AG20443 (cell line): ENCODE measurements around the gene SPG7.
A peak's percentile ranks its signal among the peaks of the same experiment; 100 is the strongest.
"Not testable (repeated sequence)": the region's sequence is repeated elsewhere in the genome, so short reads cannot be mapped to it uniquely, and the experiment has no call there.

Experiments
- DNase-seq: peaks from one replicate; pipeline ENCODE4 v3.0.0; 2012; ENCODE audit warnings: low spot score, mixed read lengths

Gene SPG7

DNA sequence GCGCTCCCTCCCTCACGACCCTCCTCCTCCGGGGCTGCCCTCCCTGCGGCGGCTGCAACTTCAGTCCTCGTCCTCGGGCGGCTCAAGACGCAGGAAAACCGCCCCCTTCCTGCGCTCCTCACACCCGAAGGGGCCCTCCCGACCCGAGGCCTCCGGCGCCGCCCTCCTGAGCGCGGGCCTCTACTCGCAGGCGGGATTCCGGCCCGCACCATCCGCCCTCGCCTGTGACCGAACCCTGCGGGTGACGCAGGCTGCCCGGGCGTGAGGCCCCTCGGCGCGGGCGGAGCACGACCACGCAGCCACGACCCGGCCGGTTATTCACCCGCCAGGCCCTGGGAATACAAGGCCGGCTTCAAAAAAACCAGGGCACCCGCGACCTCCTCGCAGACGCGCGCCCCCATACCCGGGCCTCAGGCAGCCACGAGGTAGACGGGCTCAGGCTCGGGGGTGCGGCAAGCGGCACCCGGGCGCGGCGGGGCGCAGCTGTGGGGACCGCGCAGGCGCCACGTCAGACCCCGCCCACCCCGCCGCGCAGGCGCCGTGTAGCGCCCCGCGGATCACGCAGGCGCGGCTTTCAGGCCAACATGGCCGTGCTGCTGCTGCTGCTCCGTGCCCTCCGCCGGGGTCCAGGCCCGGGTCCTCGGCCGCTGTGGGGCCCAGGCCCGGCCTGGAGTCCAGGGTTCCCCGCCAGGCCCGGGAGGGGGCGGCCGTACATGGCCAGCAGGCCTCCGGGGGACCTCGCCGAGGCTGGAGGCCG is at the start of gene SPG7:
Gene SPG7 (plus strand): TSS at position 570 of the 757 bp plus-strand sequence. CDS start 15 bp downstream, at position 585.
- DNase-seq: peak; percentile 99

DNA sequence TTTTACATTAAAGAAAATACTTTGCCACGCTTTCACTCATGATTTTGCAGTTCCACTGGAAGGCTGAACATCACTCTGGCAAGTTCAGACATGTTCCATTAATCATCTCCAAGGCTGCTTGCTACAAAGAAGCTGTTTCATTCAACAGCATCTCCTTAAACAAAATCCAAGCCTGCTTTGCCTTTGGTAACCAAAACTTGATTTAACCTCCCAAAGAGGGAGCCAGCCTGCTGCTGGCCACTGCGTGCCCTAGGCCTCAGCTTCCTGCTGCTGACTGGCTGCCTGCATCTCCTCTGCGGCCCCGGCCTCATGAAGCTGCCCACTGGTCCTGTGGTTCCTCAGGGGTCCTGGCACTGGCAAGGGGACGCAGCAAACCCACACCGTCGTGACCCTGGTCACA is 49.7 kb upstream of the SPG7 start:
- no peak for DNase-seq

DNA sequence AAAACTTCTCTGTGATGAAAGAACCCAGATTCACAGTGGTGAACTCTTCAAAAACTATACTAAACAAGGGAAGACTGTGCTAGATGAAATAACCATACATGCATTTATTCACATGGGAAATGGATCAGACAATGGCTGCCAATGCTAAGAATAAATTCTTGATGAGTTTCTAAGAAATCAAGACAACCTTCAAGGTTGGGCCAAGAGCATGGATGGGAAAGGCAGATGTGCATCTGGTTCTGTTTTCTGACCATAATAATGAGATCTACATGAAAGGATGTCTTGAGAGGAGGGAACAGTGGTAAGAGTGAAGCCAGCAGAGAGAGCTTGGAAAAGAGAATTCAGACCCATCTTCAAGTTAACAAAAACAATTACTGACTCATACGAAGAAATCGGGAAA is 49.2 kb upstream of the SPG7 start:
- DNase-seq: no peak

DNA sequence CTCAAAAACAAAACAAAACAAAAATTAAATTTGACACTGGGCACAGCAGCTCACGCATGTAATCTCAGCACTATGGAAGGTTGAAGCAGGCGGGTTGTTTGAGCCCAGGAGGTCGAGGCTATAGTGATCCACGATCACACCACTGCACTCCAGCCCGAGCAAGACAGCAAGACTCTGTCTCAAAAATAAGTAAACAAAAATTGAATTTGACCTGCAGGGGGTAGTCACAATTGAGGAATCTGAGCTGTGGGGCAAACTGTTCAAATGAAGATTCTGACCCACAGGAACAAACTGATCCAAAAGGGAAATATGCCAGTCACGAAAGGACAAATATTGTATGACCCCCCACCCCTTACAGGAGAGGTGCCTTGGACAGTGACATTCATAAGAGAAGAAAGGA is 47.6 kb upstream of the SPG7 start:
- no peak for DNase-seq

DNA sequence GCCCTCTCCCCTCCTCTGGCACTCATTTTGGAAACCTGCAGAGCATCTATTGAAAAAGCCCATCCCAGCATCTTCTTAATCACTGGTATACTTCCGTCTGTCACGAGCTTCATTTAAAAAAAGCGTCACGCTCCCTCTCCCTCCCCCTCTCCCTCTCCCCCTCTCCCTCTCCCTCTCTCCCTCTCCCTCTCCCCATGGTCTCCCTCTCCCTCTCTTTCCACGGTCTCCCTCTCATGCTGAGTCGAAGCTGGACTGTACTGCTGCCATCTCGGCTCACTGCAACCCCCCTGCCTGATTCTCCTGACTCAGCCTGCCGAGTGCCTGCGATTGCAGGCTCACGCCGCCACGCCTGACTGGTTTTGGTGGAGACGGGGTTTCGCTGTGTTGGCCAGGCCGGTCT is 46.3 kb upstream of the SPG7 start:
- DNase-seq: not testable (repeated sequence)

DNA sequence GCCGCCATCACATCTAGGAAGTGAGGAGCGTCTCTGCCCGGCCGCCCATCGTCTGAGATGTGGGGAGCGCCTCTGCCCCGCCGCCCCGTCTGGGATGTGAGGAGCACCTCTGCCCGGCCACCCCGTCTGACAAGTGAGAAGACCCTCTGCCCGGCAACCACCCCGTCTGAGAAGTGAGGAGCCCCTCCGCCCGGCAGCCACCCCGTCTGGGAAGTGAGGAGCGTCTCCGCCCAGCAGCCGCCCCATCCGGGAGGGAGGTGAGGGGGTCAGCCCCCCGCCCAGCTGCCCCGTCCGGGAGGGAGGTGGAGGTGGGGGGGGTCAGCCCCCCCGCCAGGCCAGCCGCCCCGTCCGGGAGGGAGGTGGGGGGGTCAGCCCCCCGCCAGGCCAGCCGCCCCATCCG is 45.6 kb upstream of the SPG7 start:
- DNase-seq: not testable (repeated sequence)

DNA sequence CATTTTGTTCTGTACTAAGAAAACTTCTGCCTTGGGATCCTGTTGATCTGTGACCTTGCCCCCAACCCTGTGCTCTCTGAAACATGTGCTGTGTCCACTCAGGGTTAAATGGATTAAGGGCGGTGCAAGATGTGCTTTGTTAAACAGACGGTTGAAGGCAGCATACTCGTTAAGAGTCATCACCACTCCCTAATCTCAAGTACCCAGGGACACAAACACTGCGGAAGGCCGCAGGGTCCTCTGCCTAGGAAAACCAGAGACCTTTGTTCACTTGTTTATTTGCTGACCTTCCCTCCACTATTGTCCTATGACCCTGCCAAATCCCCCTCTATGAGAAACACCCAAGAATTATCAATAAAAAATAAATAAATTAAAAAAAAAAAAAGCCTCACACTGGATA is 44.9 kb upstream of the SPG7 start:
- not testable (repeated sequence) for DNase-seq

DNA sequence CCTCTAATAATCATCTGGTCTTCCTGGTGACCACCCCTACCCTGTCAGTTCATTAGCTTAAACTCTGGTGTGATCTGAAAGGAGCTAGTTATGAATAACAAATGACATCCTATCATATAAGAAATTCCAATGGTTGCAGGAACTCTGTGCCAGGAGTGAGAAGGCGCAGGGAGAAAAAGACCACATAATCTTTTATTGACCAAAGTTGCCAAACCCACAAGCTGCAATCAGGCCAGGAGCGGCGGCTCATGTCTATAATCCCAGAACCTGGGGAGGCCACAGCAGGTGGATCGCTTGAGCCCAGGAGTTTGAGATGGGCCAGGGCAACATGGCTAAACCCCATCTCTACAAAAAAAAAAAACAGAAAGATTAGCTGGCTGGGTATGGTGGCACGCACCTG is 41.3 kb upstream of the SPG7 start:
- DNase-seq: no peak

DNA sequence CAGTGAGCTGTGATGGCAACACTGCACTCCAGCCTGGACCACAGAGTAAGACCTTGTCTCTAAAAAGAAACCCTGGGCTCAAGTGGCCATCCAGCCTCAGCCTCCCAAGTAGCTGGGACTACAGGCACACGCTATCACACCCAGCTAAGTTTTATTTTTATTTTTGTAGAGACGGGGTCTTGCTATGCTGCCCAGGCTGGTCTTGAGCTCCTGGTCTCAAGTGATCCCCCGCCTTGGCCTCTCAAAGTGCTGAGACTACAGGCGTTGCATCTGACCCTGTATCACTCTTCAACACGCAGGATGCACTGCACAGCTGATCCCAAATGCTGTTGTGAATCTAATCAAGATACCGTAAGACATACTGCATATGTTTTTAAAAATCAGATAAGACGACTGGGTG is 40.8 kb upstream of the SPG7 start:
- no peak for DNase-seq

DNA sequence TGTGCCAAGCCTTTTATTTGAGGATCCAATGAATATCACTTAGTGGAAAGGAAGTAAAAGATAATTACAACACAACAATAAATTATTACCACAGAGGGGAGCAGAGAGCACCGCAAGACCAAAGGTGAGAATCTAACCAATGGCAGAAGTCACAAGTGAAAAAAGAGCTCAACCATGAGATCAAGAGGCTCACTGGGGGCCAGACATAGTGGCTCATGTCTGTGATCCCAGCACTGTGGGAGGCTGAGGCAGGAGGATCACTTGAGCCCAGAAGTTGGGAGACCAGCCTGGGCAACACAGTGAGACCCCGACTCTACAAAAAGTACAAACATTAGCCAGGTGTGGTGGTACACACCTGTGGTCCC is 35.5 kb upstream of the SPG7 start:
- DNase-seq: no peak

DNA sequence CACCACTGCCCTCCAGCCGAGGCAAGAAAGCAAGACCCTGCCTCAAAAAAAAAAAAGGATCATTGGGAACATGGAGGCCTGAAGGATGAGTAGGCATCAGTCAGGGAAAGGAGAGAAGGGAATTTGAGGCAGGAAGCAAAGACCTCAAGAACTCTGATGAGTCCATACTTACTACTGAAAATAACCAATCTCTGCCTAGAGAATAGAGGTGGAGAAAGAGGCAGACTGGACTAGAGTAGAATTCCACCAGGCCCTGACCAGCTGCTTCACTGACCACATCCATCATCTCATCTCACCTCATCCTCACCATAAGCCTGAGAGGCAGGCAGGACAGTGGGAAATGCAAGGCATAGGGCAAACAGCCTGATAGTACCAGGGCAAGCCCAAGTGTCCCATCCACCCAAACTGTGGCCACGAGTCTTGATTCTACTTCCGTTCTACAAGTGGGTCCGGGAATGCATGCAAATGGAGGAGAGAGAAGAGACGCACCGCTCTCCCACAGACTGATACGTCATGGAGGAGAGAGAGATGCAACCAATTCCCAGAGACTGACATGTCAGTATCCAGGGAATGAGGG is 35.0 kb upstream of the SPG7 start:
- no peak for DNase-seq

DNA sequence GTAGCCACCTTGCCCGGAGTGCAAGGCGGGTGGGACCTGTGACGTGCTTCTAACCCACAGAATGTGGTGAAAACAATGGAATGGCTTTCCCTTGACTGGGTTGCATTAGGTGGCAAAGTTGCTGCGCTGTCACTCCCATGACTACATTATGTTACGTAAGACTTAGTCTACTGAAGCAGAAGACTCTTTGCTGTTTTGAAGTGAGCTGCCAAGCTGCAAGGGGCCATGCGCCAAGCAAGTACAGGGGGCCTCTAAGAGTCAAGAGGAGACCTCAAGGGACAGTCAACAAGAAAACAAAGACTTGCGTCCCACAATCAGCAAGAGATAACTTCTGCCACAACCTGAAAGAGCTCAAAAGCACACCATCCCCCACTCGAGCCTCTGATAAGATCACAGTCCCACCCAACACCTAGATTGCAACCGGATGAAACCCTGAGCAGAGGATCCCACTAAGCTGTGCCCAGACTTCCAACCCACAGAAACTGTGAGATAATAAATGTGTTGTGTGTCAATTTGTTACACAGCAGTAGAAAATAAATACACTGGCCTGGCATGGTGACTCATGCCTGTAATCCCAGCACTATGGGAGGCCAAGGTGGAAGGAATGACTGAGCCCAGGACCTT is 34.3 kb upstream of the SPG7 start:
- DNase-seq: peak; percentile 41

DNA sequence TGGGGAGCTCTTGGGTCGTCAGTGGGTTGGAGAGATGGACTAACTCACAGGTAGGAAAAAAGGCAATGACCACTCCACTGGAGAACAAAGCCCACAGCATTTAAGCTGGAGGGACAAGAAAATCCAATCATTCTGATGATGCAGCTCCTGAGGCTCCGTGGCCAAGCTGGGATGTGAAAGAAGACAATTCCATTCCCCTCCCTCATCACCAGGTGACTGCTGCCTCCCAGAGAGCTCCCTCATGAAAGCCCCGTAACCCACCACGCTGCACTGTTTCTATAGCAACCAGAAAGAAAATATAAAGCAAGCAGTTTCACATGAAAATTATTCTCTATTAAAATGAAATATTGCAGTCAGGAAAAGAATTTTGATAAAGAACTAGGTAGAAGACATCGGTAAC is 33.1 kb upstream of the SPG7 start:
- no peak for DNase-seq

DNA sequence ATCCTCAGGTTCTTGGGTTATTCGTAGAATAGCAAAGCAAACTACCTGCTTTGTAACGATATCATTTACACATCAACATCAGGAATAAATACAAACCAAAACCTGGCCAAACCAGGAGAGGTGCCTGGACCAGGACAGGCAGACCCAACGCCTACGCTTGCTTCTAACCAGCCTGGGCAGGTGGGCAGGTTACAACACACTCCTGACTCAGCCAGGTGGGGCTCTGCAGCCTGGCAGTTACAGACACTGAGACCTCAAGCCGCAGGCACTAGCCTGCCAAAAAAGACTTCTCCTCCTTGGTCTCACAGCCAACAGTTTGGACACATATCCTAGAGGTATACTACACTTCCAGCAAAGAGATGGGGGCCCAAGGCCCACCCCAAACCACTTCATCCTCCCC is 31.8 kb upstream of the SPG7 start:
- no peak for DNase-seq

DNA sequence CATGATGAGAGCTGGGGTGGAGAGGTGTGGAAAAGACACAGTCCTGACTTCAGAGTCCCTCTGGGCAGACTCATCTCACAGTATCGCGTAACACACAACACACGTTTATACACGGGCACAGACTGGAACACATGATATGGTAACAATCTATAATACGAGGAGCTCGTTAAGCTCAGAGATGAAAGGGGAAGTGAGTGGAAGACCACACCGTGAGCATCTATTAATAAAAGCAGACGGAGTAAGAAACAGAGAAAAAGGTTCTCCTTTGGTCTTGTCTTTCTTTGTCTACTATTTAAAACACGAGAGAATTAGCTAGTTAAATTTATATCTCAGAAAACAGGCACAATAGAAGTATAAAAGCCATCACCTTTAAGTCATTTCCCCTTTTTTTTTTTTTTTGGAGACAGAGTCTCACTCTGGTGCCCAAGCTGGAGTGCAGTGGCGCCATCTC is 31.4 kb upstream of the SPG7 start:
- no peak for DNase-seq

DNA sequence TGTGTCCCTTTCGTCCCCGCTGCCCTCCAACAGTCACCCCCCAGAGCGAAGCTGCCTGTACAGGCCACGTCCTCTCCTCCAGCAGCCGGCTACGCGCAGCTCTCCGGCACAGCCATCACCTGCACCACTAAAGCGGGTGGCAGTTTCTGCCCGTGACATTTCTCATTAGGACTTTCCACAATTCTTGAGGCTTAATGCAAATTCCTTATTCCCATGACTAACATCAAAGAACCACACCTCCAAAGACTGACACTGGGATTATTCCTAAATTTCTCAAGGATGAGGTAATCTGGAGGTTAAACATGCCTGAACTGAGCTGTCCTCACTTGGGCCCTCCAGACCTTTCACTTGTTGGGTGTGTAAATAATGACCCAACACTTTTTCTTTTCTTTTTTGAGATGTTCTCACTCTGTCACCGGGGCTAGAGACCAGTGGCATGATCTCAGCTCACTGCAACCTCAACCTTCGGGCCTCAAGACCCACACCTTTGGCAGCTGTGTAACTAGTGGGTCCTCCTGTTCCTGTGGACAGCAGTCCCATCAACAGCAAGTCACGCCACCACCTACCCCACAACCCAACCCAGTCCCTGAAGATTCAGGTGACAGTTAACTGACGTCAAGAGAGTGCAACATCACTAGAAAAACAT is 29.5 kb upstream of the SPG7 start:
- peak; percentile 69 for DNase-seq

DNA sequence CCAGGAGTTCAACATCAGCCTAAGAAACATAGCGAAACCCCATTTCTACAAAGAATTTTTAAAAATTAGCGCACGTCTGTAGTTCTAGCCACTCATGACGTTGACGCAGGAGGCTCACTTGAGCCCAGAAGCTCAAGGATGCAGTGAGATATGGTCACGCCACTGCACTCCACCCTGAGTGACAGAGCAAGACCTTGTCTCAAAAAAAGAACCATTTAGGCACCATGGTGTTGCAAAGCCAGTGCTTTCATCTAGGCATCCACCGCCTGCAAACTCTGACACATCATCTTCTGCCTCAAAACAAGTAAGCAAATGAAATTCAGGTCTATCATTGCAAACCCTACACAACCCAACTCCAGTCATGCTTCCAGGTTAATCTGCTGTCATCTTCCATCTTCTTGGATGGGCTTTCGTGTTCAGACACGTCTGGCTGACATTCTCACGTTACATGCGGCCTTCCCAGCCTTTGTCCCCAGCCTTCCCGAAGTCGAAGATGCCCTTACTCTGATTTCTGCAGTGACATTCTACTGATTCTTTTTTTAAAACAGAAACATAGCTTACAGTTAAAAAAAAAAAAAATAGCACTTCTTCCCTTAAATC is 26.7 kb upstream of the SPG7 start:
- DNase-seq: no peak

DNA sequence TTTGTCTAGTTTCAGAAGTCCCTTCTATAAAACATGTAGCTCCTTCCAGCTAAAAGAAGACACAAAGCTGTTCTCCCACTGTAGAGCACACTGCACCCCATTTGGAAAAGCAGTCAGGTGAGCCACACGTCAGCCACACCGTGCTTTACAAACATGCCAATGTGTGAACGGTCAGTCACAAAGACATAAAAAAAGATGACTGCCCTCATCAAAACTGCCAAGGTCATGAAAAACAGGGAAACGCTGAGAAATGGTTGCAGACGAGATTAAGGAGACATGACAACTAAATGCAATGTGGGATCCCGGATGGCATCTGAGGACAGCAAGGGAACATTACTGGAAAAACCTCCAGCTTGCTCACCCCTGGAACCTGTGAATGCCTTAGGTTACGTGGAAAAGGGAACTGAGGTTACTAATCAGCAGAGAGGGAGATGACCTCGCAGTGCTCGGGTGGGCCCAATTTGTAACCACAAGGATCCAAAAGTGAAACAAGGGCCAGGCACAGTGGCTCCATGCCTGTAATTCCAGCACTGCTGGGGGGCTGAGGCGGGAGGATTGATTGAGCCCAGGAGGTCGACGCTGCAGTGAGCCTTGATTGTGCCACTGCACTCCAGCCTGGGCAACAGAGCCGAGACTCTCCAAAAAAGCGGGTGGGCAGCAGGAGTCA is 25.9 kb upstream of the SPG7 start:
- no peak for DNase-seq

DNA sequence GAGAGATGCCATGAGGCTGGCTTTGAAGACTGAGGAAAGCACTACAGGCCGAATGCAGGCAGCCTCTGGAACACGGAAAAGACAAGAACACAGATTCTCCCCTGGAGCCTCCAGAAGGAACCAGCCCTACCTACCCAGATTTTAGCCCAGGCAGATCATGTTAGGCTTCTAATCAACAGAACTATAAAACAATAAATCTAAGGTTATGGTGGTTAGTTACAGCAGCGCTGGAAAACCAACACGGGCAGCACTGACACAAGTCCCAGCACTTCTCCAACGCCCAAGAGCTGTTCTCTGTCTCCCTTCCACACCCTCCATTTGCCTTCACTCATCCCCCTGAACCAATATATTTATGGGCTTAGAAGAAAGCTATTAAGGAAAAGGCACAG is 25.4 kb upstream of the SPG7 start:
- no peak for DNase-seq

DNA sequence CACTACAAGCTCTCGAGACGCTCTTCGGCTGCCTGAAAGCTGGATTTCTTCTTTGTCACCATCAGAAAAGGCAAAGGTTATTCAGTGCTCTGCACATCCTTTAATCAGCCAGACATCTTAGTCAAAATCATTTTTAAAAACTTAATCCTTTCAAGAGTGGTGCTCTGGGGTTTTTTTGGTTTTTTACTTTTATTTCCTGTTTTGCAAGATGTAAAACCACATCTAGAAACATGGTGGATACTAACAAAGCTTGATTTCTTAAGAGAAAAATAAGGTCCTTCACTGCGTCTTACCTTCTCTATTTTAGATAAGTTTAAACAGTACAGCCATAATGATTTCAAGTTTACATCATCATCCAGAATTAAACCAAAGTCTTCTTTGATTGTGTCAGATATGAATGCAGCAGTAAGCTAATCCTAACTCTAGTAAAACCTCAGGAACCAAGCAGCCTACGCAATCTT is 24.1 kb upstream of the SPG7 start:
- DNase-seq: no peak

DNA sequence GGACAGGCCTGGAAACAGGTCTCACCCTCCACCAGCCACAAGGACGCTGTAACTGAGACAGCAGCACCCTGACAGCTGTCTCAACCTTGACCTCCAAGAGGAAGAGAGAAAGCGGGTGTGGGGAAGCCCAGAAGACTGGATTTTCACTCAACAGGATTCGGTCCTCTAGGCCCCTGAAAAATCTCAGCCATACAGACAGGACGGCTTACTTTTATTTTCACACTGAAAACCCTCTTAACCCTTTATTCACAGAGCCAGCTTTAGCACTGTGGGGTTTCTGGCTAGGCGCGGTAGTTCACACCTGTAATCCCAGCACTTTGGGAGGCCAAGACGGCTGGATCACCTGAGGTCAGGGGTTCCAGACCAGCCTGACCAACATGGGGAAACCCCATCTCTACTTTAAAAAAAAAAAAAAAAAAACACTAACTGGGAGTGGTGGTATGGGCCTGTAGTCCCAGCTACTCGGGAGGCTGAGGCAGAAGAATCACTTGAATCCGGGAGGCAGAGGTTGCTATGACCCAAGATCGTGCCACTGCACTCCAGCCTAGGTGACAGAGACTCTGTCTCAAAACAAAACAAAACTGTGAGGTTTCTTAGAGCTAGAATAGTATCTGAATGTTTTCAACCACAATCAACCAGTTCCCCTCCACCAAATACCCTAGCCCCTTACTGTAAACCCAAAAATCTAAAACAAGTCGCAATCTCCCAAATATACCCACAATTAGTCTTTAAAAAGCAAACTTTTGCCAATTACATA is 23.1 kb upstream of the SPG7 start:
- DNase-seq: no peak
